ENCODE data around the gene AMZ2. TPM values are rescaled to one million over a fixed set of nuclear protein-coding genes. Genes with fewer than 3 reads are reported as not detected.
"Not testable (repeated sequence)": the region's sequence is repeated elsewhere in the genome, so short reads cannot be mapped to it uniquely, and the experiment has no call there.

The AMZ2 gene
- total RNA-seq, 2 experiments from 2014 or later: 119 to 150 TPM

DNA sequence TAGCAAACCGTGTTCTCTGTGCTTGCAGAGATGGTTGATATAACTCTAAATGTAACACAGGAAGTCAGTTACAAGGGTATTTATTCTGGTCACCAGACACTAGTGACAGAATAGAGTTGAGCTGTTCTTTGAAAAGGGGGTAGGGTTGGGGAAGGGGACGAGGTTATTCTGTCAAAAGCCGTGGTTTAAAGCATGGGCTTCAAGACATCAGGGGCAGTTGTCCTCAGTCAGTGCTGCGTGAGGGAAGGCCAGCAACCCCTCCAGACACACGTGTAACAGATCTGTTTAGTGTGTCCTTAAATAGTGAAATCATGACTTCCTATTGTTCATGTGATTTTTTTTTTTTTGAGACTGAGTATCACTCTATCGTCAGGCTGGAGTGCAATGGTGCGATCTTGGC, 5.6 kb downstream of the AMZ2 start:
- H3K9me3 Mint-ChIP-seq (ENCODE audit: low read depth); CTCF ChIA-PET; DNase-seq; H3K27me3 Mint-ChIP-seq: not testable (repeated sequence)
- POLR2A ChIA-PET: interaction anchor here (0.8 kb wide), 1 partner anchor 191 kb away, joined by 4 read pairs; no protein-coding TSS in a partner anchor
- ATAC-seq: peak; percentile 32
- Mint-ChIP-seq H3K4me3 (peak overlapping the region; percentile 12), H3K4me1 (peaks cover 85% of the 10 kb centered on the region), H3K36me3 (ENCODE audit: low read depth) (peaks cover 74% of the 10 kb centered on the region), H3K27ac (peak overlapping the region; percentile 83)
- intact Hi-C loops (cut with DNase I, micrococcal nuclease): loop anchor here in 1 of 2 experiments (10.0 kb wide), 2 partner anchors 809 to 1949 kb away; partner anchors contain the start of gene PRKCA

DNA sequence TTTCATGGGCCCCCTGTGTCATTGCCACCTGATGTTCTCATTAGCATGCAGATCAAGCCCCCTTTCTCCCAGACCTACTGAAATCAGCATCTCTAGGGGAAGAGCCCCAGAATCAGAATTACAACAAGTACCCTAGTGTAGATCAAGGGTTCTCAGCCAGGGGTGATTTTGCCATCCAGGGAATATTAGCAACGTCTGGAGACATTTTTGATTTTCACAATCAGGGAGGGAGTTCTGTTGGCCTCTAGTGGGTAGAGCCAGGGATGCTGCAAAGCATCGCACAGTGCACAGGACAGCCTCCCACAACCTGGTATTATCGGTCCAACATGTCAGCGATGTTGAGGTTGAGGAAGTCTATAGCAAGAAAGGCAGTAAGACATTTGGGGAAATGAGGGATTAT, 7.3 kb downstream of the AMZ2 start:
- ChIA-PET POLR2A (interaction anchor here (1.2 kb wide), 1 partner anchor 202 kb away, joined by 5 read pairs; the partner anchor contains the start of gene WIPI1), CTCF (no interaction called here)
- Mint-ChIP-seq H3K4me3 (no peak overlapping the region), H3K9me3 (ENCODE audit: low read depth) (no peaks in the 10 kb centered on the region), H3K27ac (peak overlapping the region; percentile 65), H3K27me3 (no peaks in the 10 kb centered on the region), H3K4me1 (peaks cover 81% of the 10 kb centered on the region), H3K36me3 (ENCODE audit: low read depth) (peaks cover 61% of the 10 kb centered on the region)
- intact Hi-C loops (cut with DNase I, micrococcal nuclease): loop anchor here in 1 of 2 experiments (10.0 kb wide), 2 partner anchors 810 to 1950 kb away; partner anchors contain the start of gene PRKCA
- ATAC-seq (no peak), DNase-seq (no peak)

DNA sequence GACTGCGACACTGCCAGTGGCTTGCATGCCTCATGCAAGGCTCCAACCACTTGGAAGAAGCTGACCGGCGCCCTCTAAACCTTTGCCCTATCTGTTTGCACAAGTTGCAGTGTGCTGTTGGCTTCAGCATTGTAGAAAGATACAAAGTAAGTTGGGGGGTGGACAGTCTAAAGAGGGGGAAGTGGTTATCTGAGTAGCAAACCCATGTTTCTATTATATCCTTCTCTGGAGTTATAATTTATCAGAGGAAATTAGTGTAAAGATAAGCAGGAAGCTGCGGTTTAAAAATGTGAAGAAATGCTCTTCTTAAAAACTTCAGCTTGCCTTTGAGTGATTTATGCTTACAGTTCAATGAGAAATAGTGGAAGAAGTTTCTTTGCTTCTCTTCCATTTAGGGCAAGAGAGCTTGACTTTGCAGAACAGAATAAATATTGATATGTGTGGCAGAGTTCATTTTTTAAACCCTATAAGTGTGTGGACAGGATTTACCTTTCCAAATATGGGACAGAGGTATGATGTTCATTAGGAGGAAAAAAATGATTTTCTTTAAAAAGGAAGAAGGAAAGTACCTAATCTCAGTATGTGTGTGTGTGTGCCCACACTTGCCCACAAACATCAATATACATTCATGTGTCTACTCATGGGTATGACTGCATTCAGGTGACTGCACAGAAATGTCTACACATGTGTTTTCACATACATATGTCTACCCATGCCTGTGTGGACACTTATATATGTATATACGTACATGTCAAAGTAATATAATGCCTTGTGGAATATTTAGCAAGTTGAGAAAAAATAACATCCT, 8.1 kb downstream of the AMZ2 start:
- Mint-ChIP-seq H3K27ac (peak overlapping the region; percentile 65), H3K27me3 (no peaks in the 10 kb centered on the region), H3K4me1 (peaks cover 78% of the 10 kb centered on the region), H3K4me3 (no peak overlapping the region), H3K9me3 (ENCODE audit: low read depth) (no peaks in the 10 kb centered on the region), H3K36me3 (ENCODE audit: low read depth) (peaks cover 55% of the 10 kb centered on the region)
- ATAC-seq (peak; percentile 75), DNase-seq (peak; percentile 54)
- CTCF ChIA-PET: interaction anchor here (0.6 kb wide), 1 partner anchor 76 kb away, joined by 3 read pairs; no protein-coding TSS in a partner anchor
- intact Hi-C loops (cut with DNase I, micrococcal nuclease): loop anchor here in 1 of 2 experiments (10.0 kb wide), 2 partner anchors 811 to 1951 kb away; partner anchors contain the start of gene PRKCA
- POLR2A ChIA-PET: interaction anchor here (0.5 to 1.2 kb wide), 2 partner anchors 49 to 201 kb away, joined by 3 to 5 read pairs; partner anchors contain the start of gene WIPI1

DNA sequence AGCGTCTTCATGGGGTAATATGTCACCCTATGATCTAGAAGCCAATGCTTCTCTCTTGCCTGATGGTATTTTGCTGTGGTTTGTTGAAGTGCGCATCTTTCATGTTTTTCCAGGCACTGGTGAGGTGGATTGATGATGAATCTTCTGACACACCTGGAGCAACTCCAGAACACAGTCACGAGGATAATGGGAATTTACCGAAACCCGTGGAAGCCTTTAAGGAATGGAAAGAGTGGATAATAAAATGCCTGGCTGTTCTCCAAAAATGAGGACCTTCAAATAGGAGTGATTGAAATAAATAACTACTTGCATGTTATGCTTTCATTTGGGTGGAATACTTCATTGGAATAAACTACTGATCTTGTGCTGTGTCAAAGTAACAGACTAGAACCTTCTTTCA, 8.9 kb downstream of the AMZ2 start:
- H3K9me3 Mint-ChIP-seq (ENCODE audit: low read depth); H3K4me3 Mint-ChIP-seq; H3K27me3 Mint-ChIP-seq; POLR2A ChIA-PET; ATAC-seq; DNase-seq: not testable (repeated sequence)
- H3K36me3 Mint-ChIP-seq (ENCODE audit: low read depth): peaks cover 52% of the 10 kb centered on the region
- CTCF ChIA-PET: interaction anchor here (0.9 kb wide), 1 partner anchor 8 kb away, joined by 4 read pairs; no protein-coding TSS in a partner anchor
- peak overlapping the region; percentile 91 for H3K27ac Mint-ChIP-seq
- H3K4me1 Mint-ChIP-seq: peaks cover 76% of the 10 kb centered on the region
- intact Hi-C loops (cut with DNase I, micrococcal nuclease): loop anchor here in 1 of 2 experiments (10.0 kb wide), 2 partner anchors 812 to 1952 kb away; partner anchors contain the start of gene PRKCA

DNA sequence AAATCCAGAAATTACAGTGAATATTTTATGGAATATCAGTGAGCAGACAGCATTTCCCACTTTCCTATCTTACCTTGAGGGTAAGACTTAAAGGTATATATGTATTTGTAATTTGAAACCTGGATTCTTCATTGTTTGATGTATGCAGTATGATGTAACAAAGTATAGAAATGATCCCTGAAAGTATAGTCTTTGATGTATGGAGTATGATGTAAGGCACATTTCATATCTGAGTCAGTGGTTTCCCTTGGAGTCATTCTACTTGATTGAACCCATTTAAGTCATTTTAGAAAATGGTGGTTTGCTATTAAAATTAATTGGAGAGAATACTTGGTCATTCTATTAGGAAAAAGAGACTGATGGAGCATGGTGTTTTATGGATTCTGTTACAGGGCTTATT, 10.1 kb downstream of the AMZ2 start:
- intact Hi-C loops (cut with DNase I, micrococcal nuclease): loop anchor here (1.0 to 10.0 kb wide), 4 partner anchors 10 to 1953 kb away; partner anchors contain the start of genes AMZ2 (in 2 of the 2), ARSG (in 2 of the 2), SLC16A6 (in 2 of the 2) and PRKCA (in 1 of the 2)
- H3K9me3 Mint-ChIP-seq (ENCODE audit: low read depth): no peaks in the 10 kb centered on the region
- POLR2A ChIA-PET: no interaction called here
- peaks cover 44% of the 10 kb centered on the region for H3K36me3 Mint-ChIP-seq (ENCODE audit: low read depth)
- ATAC-seq: peak; percentile 30
- H3K27me3 Mint-ChIP-seq: no peaks in the 10 kb centered on the region
- H3K27ac Mint-ChIP-seq: peak overlapping the region; percentile 91
- CTCF ChIA-PET: interaction anchor here (0.7 to 2.5 kb wide), 6 partner anchors 10 to 201 kb away, joined by 3 to 9 read pairs (median 4); partner anchors contain the start of genes AMZ2 and WIPI1
- H3K4me3 Mint-ChIP-seq: no peak overlapping the region
- H3K4me1 Mint-ChIP-seq: peaks cover 75% of the 10 kb centered on the region
- DNase-seq: no peak

DNA sequence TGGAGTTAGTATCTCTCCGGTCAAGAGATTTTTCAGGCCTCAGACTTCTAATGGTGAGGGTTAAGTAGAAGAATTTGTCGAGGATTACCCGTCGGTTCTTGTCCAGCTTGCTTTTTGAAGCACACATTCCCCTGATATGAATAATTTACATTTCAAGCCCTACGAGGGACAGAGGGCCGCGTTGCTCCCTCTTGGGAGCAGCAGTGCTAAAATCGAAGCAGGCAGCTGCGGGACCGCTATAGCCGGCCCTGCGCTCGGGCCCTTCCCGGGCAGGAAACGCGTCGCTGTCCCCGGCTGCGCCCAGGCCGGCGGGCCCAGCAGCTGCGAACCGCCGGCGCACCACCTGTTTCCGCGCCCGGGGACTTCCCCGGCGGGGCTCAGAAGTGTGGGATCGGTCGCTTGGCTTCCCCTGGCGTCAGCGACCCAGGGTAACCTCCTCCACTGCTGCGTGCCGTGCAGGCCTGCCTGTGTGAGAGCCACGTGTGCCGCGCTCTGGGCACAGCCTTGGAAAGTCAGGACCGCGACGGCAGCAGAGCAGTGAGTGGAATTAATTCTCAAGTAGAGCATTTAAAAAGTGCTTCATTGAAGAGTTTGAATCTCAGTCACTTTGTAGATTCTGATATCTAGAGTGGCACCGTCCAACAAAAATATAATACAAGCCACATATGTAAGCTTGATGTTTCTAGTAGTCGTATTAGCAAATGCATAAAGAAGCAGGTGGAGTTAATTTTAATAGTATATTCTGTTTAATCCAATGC, 11.2 kb downstream of the AMZ2 start:
- H3K4me1 Mint-ChIP-seq: peaks cover 65% of the 10 kb centered on the region
- POLR2A ChIA-PET: interaction anchor here (0.7 kb wide), 1 partner anchor 33 kb away, joined by 3 read pairs; no protein-coding TSS in a partner anchor
- H3K36me3 Mint-ChIP-seq (ENCODE audit: low read depth): peaks cover 34% of the 10 kb centered on the region
- H3K4me3 Mint-ChIP-seq: peak overlapping the region; percentile 70
- DNase-seq (peak; percentile 77), ATAC-seq (peak; percentile 76)
- peak overlapping the region; percentile 92 for H3K27ac Mint-ChIP-seq
- H3K9me3 Mint-ChIP-seq (ENCODE audit: low read depth); H3K27me3 Mint-ChIP-seq: not testable (repeated sequence)
- CTCF ChIA-PET: interaction anchor here (0.7 to 2.5 kb wide), 11 partner anchors 11 to 205 kb away, joined by 3 to 9 read pairs (median 3); partner anchors contain the start of genes AMZ2 and WIPI1
- intact Hi-C loops (cut with DNase I, micrococcal nuclease): loop anchor here (1.0 to 10.0 kb wide), 4 partner anchors 11 to 1954 kb away; partner anchors contain the start of genes AMZ2 (in 2 of the 2), ARSG (in 2 of the 2), SLC16A6 (in 2 of the 2) and PRKCA (in 1 of the 2)

DNA sequence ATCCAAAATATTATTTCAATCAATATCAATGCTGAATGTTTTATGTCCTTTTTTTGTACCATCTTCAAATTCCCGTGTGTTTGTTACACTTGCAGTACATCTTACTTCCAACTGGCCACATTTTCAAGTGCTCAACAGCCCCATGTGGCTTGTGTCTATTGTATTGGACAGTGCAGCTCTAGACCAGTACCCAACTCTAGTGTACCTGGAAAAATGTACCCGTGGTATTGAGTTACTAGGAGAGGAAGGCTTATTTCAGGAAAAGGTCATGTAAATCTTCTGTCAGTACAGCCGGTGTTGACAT, 11.8 kb downstream of the AMZ2 start:
- DNase-seq; H3K9me3 Mint-ChIP-seq (ENCODE audit: low read depth); ATAC-seq; POLR2A ChIA-PET; H3K27me3 Mint-ChIP-seq: not testable (repeated sequence)
- Mint-ChIP-seq H3K27ac (peak overlapping the region; percentile 92), H3K36me3 (ENCODE audit: low read depth) (peaks cover 29% of the 10 kb centered on the region), H3K4me1 (peaks cover 59% of the 10 kb centered on the region), H3K4me3 (peak overlapping the region; percentile 70)
- intact Hi-C loops (cut with DNase I, micrococcal nuclease): loop anchor here in 1 of 2 experiments (10.0 kb wide), 2 partner anchors 815 to 1955 kb away; partner anchors contain the start of gene PRKCA
- CTCF ChIA-PET: interaction anchor here (0.8 to 2.5 kb wide), 7 partner anchors 11 to 204 kb away, joined by 3 to 9 read pairs (median 3); partner anchors contain the start of gene AMZ2

DNA sequence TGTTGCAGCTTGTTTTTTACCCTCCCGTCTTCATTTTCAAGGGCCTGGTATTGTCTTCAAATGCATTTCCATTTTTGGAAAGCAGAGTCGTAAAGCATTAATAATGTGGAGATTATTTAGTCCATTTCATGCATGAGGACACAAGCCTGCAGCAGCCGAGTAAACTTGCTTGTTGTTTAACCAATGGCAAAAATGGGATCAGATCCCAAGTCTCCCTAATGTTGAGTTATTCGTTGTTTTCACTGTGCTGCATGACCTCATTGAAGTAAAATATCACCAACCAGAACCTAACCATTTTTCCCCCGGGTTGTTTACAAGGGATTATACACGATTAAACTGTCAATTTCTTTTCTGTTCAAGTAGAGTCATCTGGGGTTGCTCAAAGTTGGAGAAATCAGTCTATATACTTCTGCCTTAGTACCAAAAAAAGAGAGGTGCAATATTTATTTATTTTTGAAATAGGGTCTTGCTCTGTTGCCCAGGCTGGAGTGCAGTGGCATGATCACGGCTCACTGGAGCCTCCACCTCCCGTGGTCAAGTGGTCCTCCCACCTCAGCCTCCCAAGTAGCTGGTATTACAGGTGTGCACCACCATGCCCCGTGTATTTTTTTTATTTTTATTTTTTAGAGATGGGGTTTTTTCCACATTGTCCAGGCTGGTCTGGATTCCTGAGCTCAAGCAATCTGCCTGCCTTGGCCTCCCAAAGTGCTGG, 12.4 kb downstream of the AMZ2 start:
- peaks cover 53% of the 10 kb centered on the region for H3K4me1 Mint-ChIP-seq
- POLR2A ChIA-PET: no interaction called here
- no peaks in the 10 kb centered on the region for H3K27me3 Mint-ChIP-seq
- peaks cover 23% of the 10 kb centered on the region for H3K36me3 Mint-ChIP-seq (ENCODE audit: low read depth)
- peak overlapping the region; percentile 92 for H3K27ac Mint-ChIP-seq
- no peaks in the 10 kb centered on the region for H3K9me3 Mint-ChIP-seq (ENCODE audit: low read depth)
- DNase-seq (no peak), ATAC-seq (no peak)
- H3K4me3 Mint-ChIP-seq: peak overlapping the region; percentile 70
- intact Hi-C loops (cut with DNase I, micrococcal nuclease): loop anchor here in 1 of 2 experiments (5.0 kb wide), 1 partner anchor 497 kb away; no protein-coding TSS in a partner anchor
- CTCF ChIA-PET: interaction anchor here (0.6 to 7.1 kb wide), 8 partner anchors 12 to 204 kb away, joined by 3 to 112 read pairs (median 4); partner anchors contain the start of gene AMZ2

DNA sequence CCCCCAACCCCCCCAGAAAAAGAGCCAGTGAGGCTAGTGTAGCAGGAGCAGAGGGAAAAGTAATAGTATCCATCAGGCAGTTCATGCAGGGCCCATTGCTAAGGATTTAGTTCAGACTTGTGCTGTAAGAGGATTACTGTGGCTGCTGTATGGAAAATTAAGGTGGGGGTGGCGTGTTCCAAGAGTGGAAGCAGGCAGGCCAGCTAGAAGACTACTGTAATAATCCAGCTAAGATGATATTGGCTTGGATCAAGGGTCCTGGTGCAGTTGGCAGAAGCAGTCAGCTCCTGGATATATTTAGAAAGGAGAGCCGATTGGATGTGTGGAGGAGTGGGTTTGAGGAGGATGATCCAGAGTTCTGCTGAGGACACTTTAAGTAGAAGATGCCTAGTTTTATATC, 14.6 kb downstream of the AMZ2 start:
- DNase-seq; H3K9me3 Mint-ChIP-seq (ENCODE audit: low read depth); H3K27me3 Mint-ChIP-seq; POLR2A ChIA-PET; H3K4me3 Mint-ChIP-seq; H3K27ac Mint-ChIP-seq; ATAC-seq; H3K36me3 Mint-ChIP-seq (ENCODE audit: low read depth): not testable (repeated sequence)
- intact Hi-C loops (cut with DNase I, micrococcal nuclease): loop anchor here in 1 of 2 experiments (5.0 kb wide), 1 partner anchor 495 kb away; no protein-coding TSS in a partner anchor
- CTCF ChIA-PET: interaction anchor here (0.6 to 7.1 kb wide), 10 partner anchors 8 to 201 kb away, joined by 3 to 112 read pairs (median 5); partner anchors contain the start of gene WIPI1
- H3K4me1 Mint-ChIP-seq: peaks cover 34% of the 10 kb centered on the region

DNA sequence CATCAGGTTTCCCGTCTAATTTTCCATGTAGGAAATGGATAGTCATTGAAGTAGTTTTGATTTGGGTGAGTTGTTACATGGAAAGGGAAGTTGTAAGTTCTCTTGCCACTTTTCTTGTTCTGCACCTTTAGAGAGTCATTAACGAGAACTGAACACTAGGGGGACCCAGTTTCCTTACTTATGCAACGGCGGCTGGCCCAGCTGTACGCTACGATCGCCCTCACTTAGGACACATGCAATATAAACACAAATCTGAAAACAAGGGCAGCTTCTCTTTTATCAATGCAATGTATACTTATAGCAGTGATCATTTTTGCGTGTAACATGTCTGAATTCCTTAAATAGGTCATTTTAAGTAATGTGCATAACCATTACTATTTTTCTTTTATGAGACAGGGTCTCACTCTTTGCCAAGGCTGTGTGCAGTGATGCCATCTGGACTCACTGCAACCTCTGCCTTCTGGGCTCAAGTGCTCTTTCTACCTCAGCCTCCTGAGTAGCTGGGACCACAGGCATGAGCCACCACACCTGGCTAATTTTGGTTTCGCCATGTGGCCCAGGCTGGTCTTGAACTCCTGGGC, 15.3 kb downstream of the AMZ2 start:
- H3K36me3 Mint-ChIP-seq (ENCODE audit: low read depth); POLR2A ChIA-PET; H3K4me3 Mint-ChIP-seq; H3K27me3 Mint-ChIP-seq; H3K27ac Mint-ChIP-seq; DNase-seq; H3K9me3 Mint-ChIP-seq (ENCODE audit: low read depth): not testable (repeated sequence)
- intact Hi-C loops (cut with DNase I, micrococcal nuclease): loop anchor here (1.0 to 5.0 kb wide), 3 partner anchors 173 to 494 kb away; no protein-coding TSS in a partner anchor
- peaks cover 27% of the 10 kb centered on the region for H3K4me1 Mint-ChIP-seq
- CTCF ChIA-PET: interaction anchor here (0.7 to 7.1 kb wide), 11 partner anchors 25 to 200 kb away, joined by 3 to 112 read pairs (median 8); partner anchors contain the start of gene WIPI1
- ATAC-seq: peak; percentile 49

Data from activated CD4-positive, alpha-beta T cell treated with anti-CD3 and anti-CD28 coated beads for 36 hours (primary cell).